Caco-2 (cell line): ENCODE measurements around the gene LYPLA2. TPM values are rescaled to one million over a fixed set of nuclear protein-coding genes. Genes with fewer than 3 reads are reported as not detected.
"Not testable (repeated sequence)": the region's sequence is repeated elsewhere in the genome, so short reads cannot be mapped to it uniquely, and the experiment has no call there.

Source experiments
- BruUV-seq: library from RNA; stranded (reverse); fragments of 400-500 nt; replicated peaks from 2 replicates; lab custom pipeline; 2021; lab: Mats Ljungman, UMichigan
- CTCF ChIA-PET: fragments of 300-600 bp; sonication (Branson Sonifier 250); formaldehyde crosslinking; loops from one replicate; lab custom pipeline; 2022; ENCODE audit warnings: antibody characterized with exemption; lab: Charles Lee
- POLR2A ChIA-PET: fragments of 300-600 bp; sonication (Branson Sonifier 250); formaldehyde crosslinking; loops from one replicate; lab custom pipeline; 2022; ENCODE audit warnings: antibody characterized with exemption; lab: Charles Lee
- DNase-seq, 2 experiments: peaks; one replicate each; pipeline versions ENCODE4 v3.0.0 to v3.0.0-alpha.2; 2020 to 2022
- H3K27me3 ChIP-seq: replicated peaks from 2 replicates; pipeline ENCODE4 v1.6.0; 2011; ENCODE audit warnings: low read length; ENCODE audit not compliant: control insufficient read depth, insufficient read depth
- H3K36me3 ChIP-seq: 2 replicates; pipeline ENCODE4 v1.5.1; 2011; ENCODE audit warnings: low read length; ENCODE audit not compliant: control insufficient read depth, insufficient read depth
- H3K4me1 ChIP-seq: fragments of 250-450 bp; sonication (Bioruptor Pico); 2 replicates; pipeline ENCODE4 v1.5.1; 2020; ENCODE audit warnings: mild to moderate bottlenecking
- H3K4me3 ChIP-seq: 2 replicates; pipeline ENCODE4 v1.5.1; 2011; ENCODE audit warnings: low read depth, mild to moderate bottlenecking, control low read depth, low read length
- H3K9me3 ChIP-seq: fragments of 250-450 bp; sonication (Bioruptor Pico); 2 replicates; pipeline ENCODE4 v1.5.1; 2020; ENCODE audit warnings: mild to moderate bottlenecking, moderate library complexity
- H3K27ac Mint-ChIP-seq: one replicate; pipeline ENCODE4 v1.8.0; 2022; ENCODE audit warnings: mixed read lengths; ENCODE audit not compliant: unreplicated experiment
- H3K27me3 Mint-ChIP-seq: one replicate; pipeline ENCODE4 v1.8.0; 2022; ENCODE audit warnings: mixed read lengths; ENCODE audit not compliant: insufficient read depth, unreplicated experiment
- H3K36me3 Mint-ChIP-seq: one replicate; pipeline ENCODE4 v1.8.0; 2022; ENCODE audit warnings: mild to moderate bottlenecking, mixed read lengths; ENCODE audit not compliant: insufficient read depth, unreplicated experiment
- H3K4me1 Mint-ChIP-seq: one replicate; pipeline ENCODE4 v1.8.0; 2022; ENCODE audit warnings: low read depth, mixed read lengths; ENCODE audit not compliant: unreplicated experiment
- H3K4me3 Mint-ChIP-seq: one replicate; pipeline ENCODE4 v1.8.0; 2022; ENCODE audit warnings: mild to moderate bottlenecking, moderate library complexity, mixed read lengths; ENCODE audit not compliant: unreplicated experiment
- H3K9me3 Mint-ChIP-seq: one replicate; pipeline ENCODE4 v1.8.0; 2022; ENCODE audit warnings: mixed read lengths; ENCODE audit not compliant: unreplicated experiment
- intact Hi-C: fragments of 100-400 bp; cut with micrococcal nuclease; formaldehyde crosslinking; loops from one replicate; pipeline ENCODE4 v1.10.0; 2022; ENCODE audit not compliant: unreplicated experiment
- total RNA-seq: library from RNA; stranded (reverse); gene quantifications from 2 replicates; pipeline ENCODE4 v1.2.3, GENCODE V29; 2022
- TF ChIP-seq, protein P1 (sequence below), 2 experiments: fragments of 200-600 bp in 1 of 2; IDR thresholded peaks; 1 replicate in 1 of 2; 2 replicates in 1 of 2; pipeline versions ENCODE4 v1.5.1 to v1.8.0; 2011 to 2022; ENCODE audit warnings: antibody characterized with exemption in 1 of 2, control low read depth in 1 of 2, inconsistent platforms in 1 of 2, low read depth in 1 of 2, low read length in 1 of 2, mild to moderate bottlenecking in 1 of 2, moderate library complexity in 1 of 2; ENCODE audit not compliant: insufficient read depth in 1 of 2, severe bottlenecking in 1 of 2, unreplicated experiment in 1 of 2

Gene LYPLA2
- total RNA-seq, 1 experiment from 2014 or later, result 52.5 TPM

GRCh38 chr1:23825076-23825761, 34.3 kb downstream of the LYPLA2 start, which contains the start of gene HMGCL:
Gene HMGCL (minus strand): TSS chr1:23825429. CDS start chr1:23825415, 14 bp downstream.
- intact Hi-C loops, result loop anchor here (1.0 kb wide), 1 partner anchor 16 kb away; no protein-coding TSS in a partner anchor
- peak within 1 kb of the TSS; percentile 85 for H3K4me3 Mint-ChIP-seq
- no TSS peak for BruUV-seq
- DNase-seq, result peak; percentile 83 to 85
- TF ChIP-seq, protein P1, sequence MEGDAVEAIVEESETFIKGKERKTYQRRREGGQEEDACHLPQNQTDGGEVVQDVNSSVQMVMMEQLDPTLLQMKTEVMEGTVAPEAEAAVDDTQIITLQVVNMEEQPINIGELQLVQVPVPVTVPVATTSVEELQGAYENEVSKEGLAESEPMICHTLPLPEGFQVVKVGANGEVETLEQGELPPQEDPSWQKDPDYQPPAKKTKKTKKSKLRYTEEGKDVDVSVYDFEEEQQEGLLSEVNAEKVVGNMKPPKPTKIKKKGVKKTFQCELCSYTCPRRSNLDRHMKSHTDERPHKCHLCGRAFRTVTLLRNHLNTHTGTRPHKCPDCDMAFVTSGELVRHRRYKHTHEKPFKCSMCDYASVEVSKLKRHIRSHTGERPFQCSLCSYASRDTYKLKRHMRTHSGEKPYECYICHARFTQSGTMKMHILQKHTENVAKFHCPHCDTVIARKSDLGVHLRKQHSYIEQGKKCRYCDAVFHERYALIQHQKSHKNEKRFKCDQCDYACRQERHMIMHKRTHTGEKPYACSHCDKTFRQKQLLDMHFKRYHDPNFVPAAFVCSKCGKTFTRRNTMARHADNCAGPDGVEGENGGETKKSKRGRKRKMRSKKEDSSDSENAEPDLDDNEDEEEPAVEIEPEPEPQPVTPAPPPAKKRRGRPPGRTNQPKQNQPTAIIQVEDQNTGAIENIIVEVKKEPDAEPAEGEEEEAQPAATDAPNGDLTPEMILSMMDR (IDR thresholded peaks at IDR 0.05; ENCODE audit: insufficient read depth in 1 of 2, low read depth in 1 of 2, low read length in 1 of 2, severe bottlenecking in 1 of 2, unreplicated experiment in 1 of 2), result no peak
- peak within 1 kb of the TSS; percentile 76 for H3K4me3 ChIP-seq
- H3K4me1 Mint-ChIP-seq, result no peaks in the 10 kb centered on the region
- no peaks in the 10 kb centered on the region for H3K9me3 ChIP-seq
- no peaks in the 10 kb centered on the region for H3K27me3 ChIP-seq
- no peaks in the 10 kb centered on the region for H3K27me3 Mint-ChIP-seq
- peaks cover 6% of the 10 kb centered on the region for H3K36me3 Mint-ChIP-seq
- no peaks in the 10 kb centered on the region for H3K4me1 ChIP-seq
- no peaks in the 10 kb centered on the region for H3K36me3 ChIP-seq
- ChIA-PET POLR2A (interaction anchor here (0.6 to 1.3 kb wide), 9 partner anchors 13 to 819 kb away, joined by 3 to 11 read pairs (median 5); partner anchors contain the start of genes GALE and PNRC2), CTCF (interaction anchor here (0.5 to 0.7 kb wide), 6 partner anchors 13 to 325 kb away, joined by 3 read pairs; partner anchors contain the start of gene GALE)
- no peaks in the 10 kb centered on the region for H3K9me3 Mint-ChIP-seq
- peak within 1 kb of the TSS; percentile 88 for H3K27ac Mint-ChIP-seq

GRCh38 chr1:23825762-23826522, 35.0 kb downstream of the LYPLA2 start:
- peaks cover 6% of the 10 kb centered on the region for H3K36me3 Mint-ChIP-seq
- peak overlapping the region; percentile 76 for H3K4me3 ChIP-seq
- H3K9me3 ChIP-seq, result no peaks in the 10 kb centered on the region
- H3K36me3 ChIP-seq, result no peaks in the 10 kb centered on the region
- BruUV-seq, result no TSS peak
- H3K27me3 Mint-ChIP-seq, result no peaks in the 10 kb centered on the region
- TF ChIP-seq, protein P1 (IDR thresholded peaks at IDR 0.05; ENCODE audit: insufficient read depth in 1 of 2, low read depth in 1 of 2, low read length in 1 of 2, severe bottlenecking in 1 of 2, unreplicated experiment in 1 of 2), result no peak
- H3K4me1 Mint-ChIP-seq, result no peaks in the 10 kb centered on the region
- ChIA-PET CTCF (interaction anchor here (0.6 to 0.7 kb wide), 4 partner anchors 12 to 324 kb away, joined by 3 read pairs; no protein-coding TSS in a partner anchor), POLR2A (interaction anchor here (0.6 to 1.3 kb wide), 9 partner anchors 12 to 818 kb away, joined by 3 to 11 read pairs (median 5); partner anchors contain the start of genes GALE and PNRC2)
- DNase-seq, result no peak
- H3K9me3 Mint-ChIP-seq, result no peaks in the 10 kb centered on the region
- H3K4me1 ChIP-seq, result no peaks in the 10 kb centered on the region
- peak overlapping the region; percentile 85 for H3K4me3 Mint-ChIP-seq
- H3K27me3 ChIP-seq, result no peaks in the 10 kb centered on the region
- intact Hi-C loops, result loop anchor here (1.0 kb wide), 1 partner anchor 17 kb away; no protein-coding TSS in a partner anchor
- peak overlapping the region; percentile 88 for H3K27ac Mint-ChIP-seq

- H3K27me3 ChIP-seq, intact Hi-C loops, POLR2A ChIA-PET, H3K4me1 Mint-ChIP-seq, H3K36me3 Mint-ChIP-seq, H3K4me1 ChIP-seq, CTCF ChIA-PET, BruUV-seq, H3K27ac Mint-ChIP-seq, H3K4me3 Mint-ChIP-seq, H3K4me3 ChIP-seq, H3K9me3 ChIP-seq, H3K9me3 Mint-ChIP-seq, DNase-seq, H3K27me3 Mint-ChIP-seq, H3K36me3 ChIP-seq: not testable (repeated sequence)
Measured at GRCh38 chr1:23826590-23826989, 35.6 kb downstream of the LYPLA2 start.
